Panc1 (cell line): ENCODE results near the gene MOK. TPM values are rescaled to one million over a fixed set of nuclear protein-coding genes. Genes with fewer than 3 reads are reported as not detected.

Experiments used
- ATAC-seq: fragments of 200-7000 bp; cut with Tn5 transposase; 2 replicates; pipeline ENCODE4 v1.9.1; 2020; ENCODE audit warnings: mild to moderate bottlenecking, moderate library complexity
- BruUV-seq: library from RNA; stranded (reverse); fragments of 400-500 nt; replicated peaks from 2 replicates; lab custom pipeline; 2021; lab: Mats Ljungman, UMichigan
- CTCF ChIA-PET: fragments of 300-600 bp; sonication (Branson Sonifier 250); formaldehyde crosslinking; loops from one replicate; lab custom pipeline; 2022; ENCODE audit warnings: antibody characterized with exemption; lab: Charles Lee
- POLR2A ChIA-PET: fragments of 300-600 bp; sonication (Branson Sonifier 250); formaldehyde crosslinking; loops from one replicate; lab custom pipeline; 2022; ENCODE audit warnings: antibody characterized with exemption; lab: Charles Lee
- DNase-seq: peaks from one replicate; pipeline ENCODE4 v3.0.0-alpha.2; 2010; ENCODE audit warnings: low read depth, low spot score
- H3K27ac ChIP-seq: 2 replicates; pipeline ENCODE4 v1.5.1; 2011; ENCODE audit warnings: mild to moderate bottlenecking, low read length, inconsistent platforms
- H3K27me3 ChIP-seq: fragments of 200-500 bp; sonication (Bioruptor generic); 2 replicates; pipeline ENCODE4 v1.6.0; 2014; ENCODE audit warnings: low read length, inconsistent platforms; ENCODE audit not compliant: control insufficient read depth, insufficient read depth
- H3K36me3 ChIP-seq: fragments of 200-500 bp; sonication (Bioruptor generic); 2 replicates; pipeline ENCODE4 v1.5.1; 2014; ENCODE audit warnings: inconsistent platforms, mild to moderate bottlenecking, low read length, moderate library complexity; ENCODE audit not compliant: control insufficient read depth, insufficient read depth
- H3K4me1 ChIP-seq: 2 replicates; pipeline ENCODE4 v1.5.1; 2011; ENCODE audit warnings: inconsistent platforms, mild to moderate bottlenecking, low read length, moderate library complexity; ENCODE audit not compliant: control insufficient read depth, insufficient read depth
- H3K4me3 ChIP-seq, 2 experiments: 2 replicates each; pipeline ENCODE4 v1.5.1; 2011 to 2012; ENCODE audit warnings: low read depth in 2 of 2, low read length in 2 of 2, mild to moderate bottlenecking in 2 of 2, inconsistent platforms in 1 of 2, moderate library complexity in 1 of 2
- H3K9me3 ChIP-seq: fragments of 200-500 bp; sonication (Bioruptor generic); 2 replicates; pipeline ENCODE4 v1.5.1; 2014; ENCODE audit warnings: low read depth, mild to moderate bottlenecking, inconsistent platforms, low read length, moderate library complexity; ENCODE audit not compliant: control insufficient read depth, insufficient read depth
- POLR2AphosphoS5 ChIP-seq: IDR thresholded peaks from 2 replicates; pipeline ENCODE4 v1.6.1; 2012; ENCODE audit warnings: mild to moderate bottlenecking, low read depth, low read length, moderate library complexity
- SIN3A ChIP-seq: IDR thresholded peaks from 2 replicates; pipeline ENCODE4 v1.6.1; 2012; ENCODE audit warnings: low read depth, mild to moderate bottlenecking, low read length, moderate library complexity, borderline replicate concordance; ENCODE audit not compliant: insufficient read depth
- TCF7L2 ChIP-seq: IDR thresholded peaks from 2 replicates; pipeline ENCODE4 v1.6.1; 2011; ENCODE audit warnings: mild to moderate bottlenecking, low read depth, low read length, inconsistent platforms
- in situ Hi-C: cut with HindIII; loops from 2 replicates; pipeline ENCODE4 v1.10.0; 2016; ENCODE audit warnings: low sequenced_read_pairs, low pct_unique_long_range_greater_than_20kb
- intact Hi-C: fragments of 100-400 bp; cut with micrococcal nuclease; formaldehyde crosslinking; loops from one replicate; pipeline ENCODE4 v1.10.0; 2022; ENCODE audit not compliant: unreplicated experiment
- total RNA-seq: library from RNA; stranded (reverse); gene quantifications from one replicate; pipeline ENCODE4 v1.2.1, GENCODE V29; 2021; ENCODE audit not compliant: unreplicated experiment
- TF ChIP-seq, protein P1 (sequence below), 2 experiments: IDR thresholded peaks; 2 replicates each; pipeline ENCODE4 v1.6.1; 2011 to 2012; ENCODE audit warnings: low read depth in 2 of 2, control low read depth in 1 of 2, low read length in 1 of 2, mild to moderate bottlenecking in 1 of 2, moderate library complexity in 1 of 2; ENCODE audit not compliant: insufficient read depth in 1 of 2
- TF ChIP-seq, protein P2 (sequence below): fragments of 450-650 bp; IDR thresholded peaks from 2 replicates; pipeline ENCODE4 v1.5.1; 2017; ENCODE audit warnings: mild to moderate bottlenecking

The MOK gene
- total RNA-seq, 1 experiment from 2014 or later: 9.8 TPM

DNA sequence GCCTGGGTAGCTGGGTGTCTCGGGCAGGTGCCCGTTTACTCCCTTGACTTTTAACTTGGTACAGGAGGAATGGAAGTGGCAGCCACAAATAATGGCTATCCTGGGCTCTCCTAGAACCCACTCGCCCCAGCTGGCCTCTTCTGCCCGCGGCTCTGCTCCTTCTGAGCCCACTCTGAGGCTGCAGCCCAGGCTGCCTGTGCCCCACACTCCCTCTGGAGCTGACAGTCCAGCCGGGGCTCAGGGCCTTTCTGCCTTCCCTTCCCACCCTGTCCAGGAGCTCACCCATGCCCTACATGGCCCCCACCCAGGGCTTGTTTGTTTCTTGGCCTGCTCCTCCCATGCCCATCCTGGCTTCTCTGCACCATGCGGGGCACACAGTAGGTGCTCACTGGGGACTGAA is 30.2 kb upstream of the MOK start:
- intact Hi-C loops (no loop called here), in situ Hi-C loops (no loop called here)
- Histone ChIP-seq H3K4me1 (no peaks in the 10 kb centered on the region), H3K27ac (no peak overlapping the region), H3K4me3 (no peak overlapping the region), H3K9me3 (no peaks in the 10 kb centered on the region), H3K27me3 (no peaks in the 10 kb centered on the region), H3K36me3 (peaks cover 2% of the 10 kb centered on the region; the same call in 1 of the 2 replicates)
- ATAC-seq: no peak
- TF ChIP-seq TCF7L2 (no peak), SIN3A (no peak), POLR2AphosphoS5 (no peak)
- TF ChIP-seq, protein P1, sequence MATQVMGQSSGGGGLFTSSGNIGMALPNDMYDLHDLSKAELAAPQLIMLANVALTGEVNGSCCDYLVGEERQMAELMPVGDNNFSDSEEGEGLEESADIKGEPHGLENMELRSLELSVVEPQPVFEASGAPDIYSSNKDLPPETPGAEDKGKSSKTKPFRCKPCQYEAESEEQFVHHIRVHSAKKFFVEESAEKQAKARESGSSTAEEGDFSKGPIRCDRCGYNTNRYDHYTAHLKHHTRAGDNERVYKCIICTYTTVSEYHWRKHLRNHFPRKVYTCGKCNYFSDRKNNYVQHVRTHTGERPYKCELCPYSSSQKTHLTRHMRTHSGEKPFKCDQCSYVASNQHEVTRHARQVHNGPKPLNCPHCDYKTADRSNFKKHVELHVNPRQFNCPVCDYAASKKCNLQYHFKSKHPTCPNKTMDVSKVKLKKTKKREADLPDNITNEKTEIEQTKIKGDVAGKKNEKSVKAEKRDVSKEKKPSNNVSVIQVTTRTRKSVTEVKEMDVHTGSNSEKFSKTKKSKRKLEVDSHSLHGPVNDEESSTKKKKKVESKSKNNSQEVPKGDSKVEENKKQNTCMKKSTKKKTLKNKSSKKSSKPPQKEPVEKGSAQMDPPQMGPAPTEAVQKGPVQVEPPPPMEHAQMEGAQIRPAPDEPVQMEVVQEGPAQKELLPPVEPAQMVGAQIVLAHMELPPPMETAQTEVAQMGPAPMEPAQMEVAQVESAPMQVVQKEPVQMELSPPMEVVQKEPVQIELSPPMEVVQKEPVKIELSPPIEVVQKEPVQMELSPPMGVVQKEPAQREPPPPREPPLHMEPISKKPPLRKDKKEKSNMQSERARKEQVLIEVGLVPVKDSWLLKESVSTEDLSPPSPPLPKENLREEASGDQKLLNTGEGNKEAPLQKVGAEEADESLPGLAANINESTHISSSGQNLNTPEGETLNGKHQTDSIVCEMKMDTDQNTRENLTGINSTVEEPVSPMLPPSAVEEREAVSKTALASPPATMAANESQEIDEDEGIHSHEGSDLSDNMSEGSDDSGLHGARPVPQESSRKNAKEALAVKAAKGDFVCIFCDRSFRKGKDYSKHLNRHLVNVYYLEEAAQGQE (IDR thresholded peaks at IDR 0.05; ENCODE audit: insufficient read depth in 1 of 2, low read depth in 2 of 2, low read length in 1 of 2): no peak
- TF ChIP-seq, protein P2, sequence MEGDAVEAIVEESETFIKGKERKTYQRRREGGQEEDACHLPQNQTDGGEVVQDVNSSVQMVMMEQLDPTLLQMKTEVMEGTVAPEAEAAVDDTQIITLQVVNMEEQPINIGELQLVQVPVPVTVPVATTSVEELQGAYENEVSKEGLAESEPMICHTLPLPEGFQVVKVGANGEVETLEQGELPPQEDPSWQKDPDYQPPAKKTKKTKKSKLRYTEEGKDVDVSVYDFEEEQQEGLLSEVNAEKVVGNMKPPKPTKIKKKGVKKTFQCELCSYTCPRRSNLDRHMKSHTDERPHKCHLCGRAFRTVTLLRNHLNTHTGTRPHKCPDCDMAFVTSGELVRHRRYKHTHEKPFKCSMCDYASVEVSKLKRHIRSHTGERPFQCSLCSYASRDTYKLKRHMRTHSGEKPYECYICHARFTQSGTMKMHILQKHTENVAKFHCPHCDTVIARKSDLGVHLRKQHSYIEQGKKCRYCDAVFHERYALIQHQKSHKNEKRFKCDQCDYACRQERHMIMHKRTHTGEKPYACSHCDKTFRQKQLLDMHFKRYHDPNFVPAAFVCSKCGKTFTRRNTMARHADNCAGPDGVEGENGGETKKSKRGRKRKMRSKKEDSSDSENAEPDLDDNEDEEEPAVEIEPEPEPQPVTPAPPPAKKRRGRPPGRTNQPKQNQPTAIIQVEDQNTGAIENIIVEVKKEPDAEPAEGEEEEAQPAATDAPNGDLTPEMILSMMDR: no peak
- no TSS peak for BruUV-seq
- no peak for DNase-seq
- ChIA-PET CTCF (no interaction called here), POLR2A (interaction anchor here (0.6 kb wide), 1 partner anchor 578 kb away, joined by 9 read pairs; no protein-coding TSS in a partner anchor)

DNA sequence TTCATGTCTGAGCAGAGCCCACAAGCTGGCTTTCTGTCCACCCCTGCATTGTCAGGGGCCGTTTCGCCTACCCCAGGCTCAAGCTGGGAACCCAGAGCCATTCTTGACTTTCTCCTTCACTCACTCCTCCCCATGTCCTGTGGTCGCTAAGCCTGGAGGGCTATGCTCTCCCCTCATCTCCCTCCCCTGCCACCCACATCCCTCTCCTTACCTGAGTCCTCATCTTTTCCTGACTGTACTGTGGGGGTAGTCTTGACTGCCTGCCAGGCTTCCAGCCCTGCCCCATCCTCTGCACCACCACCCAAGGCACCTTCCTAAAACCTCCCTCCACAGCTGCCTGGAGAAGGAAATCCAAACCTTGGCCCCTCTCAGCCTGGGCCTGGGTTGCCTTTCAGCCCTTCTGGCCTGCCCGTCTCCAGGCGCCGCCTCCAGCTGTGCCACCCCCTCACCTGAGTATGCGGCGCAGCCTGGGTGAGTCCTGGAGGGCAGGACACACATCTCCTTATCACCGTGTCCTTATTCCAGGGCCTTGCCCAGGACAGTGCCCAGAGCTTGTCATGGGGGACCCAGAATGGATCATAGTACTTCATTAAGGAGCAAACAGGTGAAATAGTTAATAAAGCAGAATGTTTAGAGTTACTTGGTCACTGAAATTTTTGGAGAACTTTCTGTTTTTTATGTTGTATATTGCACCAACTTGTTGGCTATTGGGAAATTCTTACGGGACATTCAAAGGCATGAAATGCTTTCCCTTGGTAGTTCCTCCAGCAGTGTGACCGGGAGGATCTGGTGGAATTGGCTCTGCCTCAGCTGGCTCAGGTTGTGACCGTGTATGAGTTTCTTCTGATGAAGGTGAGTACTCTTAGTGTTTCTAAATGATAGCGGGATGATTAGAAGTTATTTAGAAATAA is 29.1 kb upstream of the MOK start:
- no TSS peak for BruUV-seq
- ChIA-PET POLR2A (no interaction called here), CTCF (no interaction called here)
- H3K27ac ChIP-seq: no peak overlapping the region
- in situ Hi-C loops (no loop called here), intact Hi-C loops (no loop called here)
- H3K4me3 ChIP-seq: no peak overlapping the region
- no peaks in the 10 kb centered on the region for H3K4me1 ChIP-seq
- TF ChIP-seq SIN3A: no peak
- peaks cover 2% of the 10 kb centered on the region; the same call in 1 of the 2 replicates for H3K36me3 ChIP-seq
- no peak for DNase-seq
- no peaks in the 10 kb centered on the region for H3K9me3 ChIP-seq
- no peak for ATAC-seq
- H3K27me3 ChIP-seq: no peaks in the 10 kb centered on the region

DNA sequence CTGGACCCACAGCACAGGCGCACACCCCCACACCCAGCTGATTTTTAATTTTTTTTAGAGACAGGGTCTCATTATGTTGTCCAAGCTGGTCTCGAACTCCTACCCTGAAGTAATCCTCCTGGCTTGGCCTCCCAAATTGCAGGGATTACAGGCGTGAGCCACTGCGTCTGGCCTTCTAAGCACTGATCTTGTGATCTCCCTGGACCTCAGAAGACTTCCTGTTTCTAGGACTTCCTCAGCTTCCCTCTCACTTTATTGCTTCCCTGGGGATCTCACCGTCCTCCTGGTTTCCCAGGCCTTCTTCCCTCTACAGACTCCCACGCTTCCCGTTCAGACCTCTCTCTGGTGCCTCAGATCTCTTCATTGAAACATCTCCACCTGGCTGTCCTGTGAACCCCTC is 28.4 kb upstream of the MOK start:
- ChIA-PET CTCF (no interaction called here), POLR2A (no interaction called here)
- Histone ChIP-seq H3K36me3 (peaks cover 2% of the 10 kb centered on the region; the same call in 1 of the 2 replicates), H3K4me1 (no peaks in the 10 kb centered on the region), H3K27ac (no peak overlapping the region), H3K4me3 (no peak overlapping the region), H3K9me3 (no peaks in the 10 kb centered on the region), H3K27me3 (no peaks in the 10 kb centered on the region)
- DNase-seq: no peak
- no TSS peak for BruUV-seq
- ATAC-seq: no peak
- intact Hi-C loops: no loop called here
- TF ChIP-seq, protein P1 (IDR thresholded peaks at IDR 0.05; ENCODE audit: insufficient read depth in 1 of 2, low read depth in 2 of 2, low read length in 1 of 2): no peak
- TF ChIP-seq TCF7L2: no peak
- TF ChIP-seq, protein P2: no peak
- TF ChIP-seq SIN3A: no peak
- in situ Hi-C loops: no loop called here
